K562 (cell line): Measurements from ENCODE around the gene RBPJL. TPM values are rescaled to one million over a fixed set of nuclear protein-coding genes. Genes with fewer than 3 reads are reported as not detected.
A peak's percentile ranks its signal among the peaks of the same experiment; 100 is the strongest.

Experiments used
- BDP1 ChIP-seq: IDR thresholded peaks from 3 replicates; pipeline ENCODE4 v1.6.1; 2011; ENCODE audit not compliant: insufficient read length, insufficient read depth
- DNMT1 ChIP-seq: fragments of 450-650 bp; IDR thresholded peaks from 2 replicates; pipeline ENCODE4 v1.6.1; 2016; ENCODE audit warnings: antibody characterized with exemption, mild to moderate bottlenecking
- HDAC3 ChIP-seq: fragments of 450-650 bp; IDR thresholded peaks from 2 replicates; pipeline ENCODE4 v1.6.1; 2018; ENCODE audit warnings: borderline replicate concordance, mild to moderate bottlenecking, moderate library complexity; ENCODE audit not compliant: partially characterized antibody
- HNRNPH1 ChIP-seq: fragments of 200-400 bp; formaldehyde crosslinking; optimal IDR thresholded peaks from 2 replicates; pipeline ENCODE3; 2017; ENCODE audit warnings: low read depth, mild to moderate bottlenecking, low read length, moderate library complexity
- ILK ChIP-seq: fragments of 450-650 bp; IDR thresholded peaks from 2 replicates; pipeline ENCODE4 v1.6.1; 2016; ENCODE audit warnings: missing genetic modification characterization, low read depth, mild to moderate bottlenecking, missing compliant biosample characterization, moderate library complexity, borderline replicate concordance
- MTA1 ChIP-seq: fragments of 450-650 bp; IDR thresholded peaks from 2 replicates; pipeline ENCODE4 v1.6.1; 2017; ENCODE audit warnings: borderline replicate concordance
- NEUROD1 ChIP-seq: fragments of 150-350 bp; IDR thresholded peaks from 2 replicates; pipeline ENCODE4 v1.6.1; 2014; ENCODE audit warnings: borderline replicate concordance, low read length, low read depth; ENCODE audit not compliant: partially characterized antibody
- NFIC ChIP-seq: fragments of 450-650 bp; IDR thresholded peaks from 2 replicates; pipeline ENCODE4 v1.6.1; 2017; ENCODE audit warnings: mild to moderate bottlenecking, inconsistent platforms
- PPARD ChIP-seq: fragments of 250-450 bp; sonication (Bioruptor Pico); IDR thresholded peaks from 2 replicates; pipeline ENCODE4 v1.8.0; 2022; ENCODE audit warnings: inconsistent platforms, mild to moderate bottlenecking, moderate library complexity
- SRSF7 ChIP-seq: fragments of 200-400 bp; formaldehyde crosslinking; optimal IDR thresholded peaks from 2 replicates; pipeline ENCODE3; 2017; ENCODE audit warnings: mild to moderate bottlenecking, low read depth, low read length
- SRSF9 ChIP-seq: fragments of 200-400 bp; formaldehyde crosslinking; IDR thresholded peaks from 2 replicates; pipeline ENCODE4 v1.6.1; 2017; ENCODE audit warnings: low read depth, low read length, borderline replicate concordance
- TAF7 ChIP-seq: fragments of 450-650 bp; IDR thresholded peaks from 2 replicates; pipeline ENCODE4 v1.6.1; 2016; ENCODE audit warnings: missing genetic modification characterization, missing compliant biosample characterization
- TCF3 ChIP-seq: sonication (generic); formaldehyde crosslinking; IDR thresholded peaks from 2 replicates; pipeline ENCODE4 v1.4.0; 2020; ENCODE audit warnings: mild to moderate bottlenecking, missing genetic modification reagents
- TGIF2 ChIP-seq: sonication (generic); formaldehyde crosslinking; IDR thresholded peaks from 2 replicates; pipeline ENCODE4 v1.8.1; 2022; ENCODE audit warnings: mild to moderate bottlenecking, missing genetic modification reagents, moderate library complexity
- ZNF12 ChIP-seq: sonication (generic); formaldehyde crosslinking; IDR thresholded peaks from 2 replicates; pipeline ENCODE4 v1.4.0; 2020; ENCODE audit warnings: mild to moderate bottlenecking, missing genetic modification reagents
- ZNF586 ChIP-seq: fragments of 450-650 bp; formaldehyde crosslinking; conservative IDR thresholded peaks from 2 replicates; pipeline ENCODE4 v1.4.0; 2020; ENCODE audit warnings: mild to moderate bottlenecking, moderate library complexity
- ZNF668 ChIP-seq: fragments of 250-450 bp; sonication (Bioruptor Pico); IDR thresholded peaks from 2 replicates; pipeline ENCODE4 v1.8.0; 2022; ENCODE audit warnings: mild to moderate bottlenecking, inconsistent platforms
- ZNF695 ChIP-seq: fragments of 450-650 bp; formaldehyde crosslinking; IDR thresholded peaks from 2 replicates; pipeline ENCODE4 v1.4.0; 2020; ENCODE audit warnings: mild to moderate bottlenecking, moderate library complexity
- polyA plus RNA-seq, 8 experiments: library from polyadenylated mRNA; depleted of rRNA in 4 of 8; stranded (reverse) in 5 of 8; unstranded in 3 of 8; fragments of >200 nt; fragmentation: Nextera tagmentation in 2 of 8; fragmentation: Illumina TruSeq in 1 of 8; extraction: Ambion mirVana in 2 of 8; extraction: Trizol in 1 of 8; gene quantifications; 2 replicates each; pipeline versions ENCODE4 v1.2.1 to v1.2.3, GENCODE V29; 2011 to 2014; ENCODE audit warnings: inconsistent platforms in 1 of 8, missing spikeins in 1 of 8
- total RNA-seq, 7 experiments: library from RNA; depleted of rRNA in 6 of 7; stranded (reverse); fragments of >200 nt in 6 of 7; fragmentation: Illumina TruSeq in 2 of 7; extraction: Trizol in 2 of 7; gene quantifications; 2 replicates each; pipeline versions ENCODE4 v1.2.1 to v1.2.3, GENCODE V29; 2011 to 2021; ENCODE audit warnings: low replicate concordance in 1 of 7
- TF ChIP-seq, protein P1 (sequence below), 2 experiments: fragments of 450-650 bp; IDR thresholded peaks; 2 replicates each; pipeline ENCODE4 v1.6.1; 2016; ENCODE audit warnings: mild to moderate bottlenecking in 2 of 2, borderline replicate concordance in 1 of 2, low read depth in 1 of 2, moderate library complexity in 1 of 2
- TF ChIP-seq, protein P2 (sequence below): fragments of 250-450 bp; sonication (Bioruptor Pico); IDR thresholded peaks from 2 replicates; pipeline ENCODE4 v1.8.0; 2022; ENCODE audit warnings: moderate library complexity, mild to moderate bottlenecking, inconsistent platforms

The RBPJL gene
- total and polyA plus RNA-seq, 9 of the 15 experiments (the other 6 are each of a cell fraction or from before 2014, with no cell fraction given), result not detected

DNA sequence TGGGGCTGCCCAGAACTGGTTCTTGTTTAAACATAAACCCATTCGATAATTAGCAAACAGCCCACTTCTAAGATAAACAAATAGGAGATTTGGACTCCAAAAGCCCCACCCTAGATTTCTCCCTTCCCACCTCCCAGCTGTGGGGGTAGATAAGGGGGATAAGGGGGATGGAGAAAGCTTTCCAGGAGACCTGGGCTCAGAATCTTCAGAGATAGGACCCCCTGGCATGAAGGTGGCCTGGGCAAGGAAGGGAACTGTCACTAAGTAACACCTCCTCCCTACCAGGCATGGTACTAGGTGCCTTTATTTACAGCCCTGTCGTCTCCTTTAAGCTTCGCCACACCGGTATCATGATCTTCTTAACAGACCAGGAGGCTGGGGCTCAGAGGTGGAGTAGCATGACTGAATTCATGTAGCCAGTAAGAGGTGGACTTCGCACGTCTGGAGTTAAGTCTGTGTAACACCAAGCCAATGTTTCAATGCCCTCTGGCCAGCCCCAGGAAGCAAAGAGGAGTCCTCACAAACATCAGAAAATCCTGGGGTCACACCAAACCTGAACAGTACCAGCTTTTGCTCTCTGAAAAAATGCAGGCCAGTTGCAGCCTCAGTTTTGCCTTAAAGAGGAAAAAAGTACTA is 37.0 kb downstream of the RBPJL start (continued):
- TF ChIP-seq NEUROD1 (no peak), ILK (no peak), HNRNPH1 (no peak), TGIF2 (CRISPR knock-in tag) (no peak), SRSF7 (no peak), TCF3 (CRISPR knock-in tag) (peak; percentile 56), TAF7 (tag) (no peak), BDP1 (no peak), NFIC (peak; percentile 26; the same call in 1 of the 2 replicates), ZNF586 (CRISPR knock-in tag) (no peak), PPARD (CRISPR knock-in tag) (no peak), ZNF668 (CRISPR knock-in tag) (no peak), SRSF9 (no peak), ZNF12 (CRISPR knock-in tag) (no peak), HDAC3 (no peak), ZNF695 (no peak), MTA1 (peak; percentile 32; the same call in 1 of the 2 replicates), DNMT1 (no peak)
- TF ChIP-seq, protein P1, sequence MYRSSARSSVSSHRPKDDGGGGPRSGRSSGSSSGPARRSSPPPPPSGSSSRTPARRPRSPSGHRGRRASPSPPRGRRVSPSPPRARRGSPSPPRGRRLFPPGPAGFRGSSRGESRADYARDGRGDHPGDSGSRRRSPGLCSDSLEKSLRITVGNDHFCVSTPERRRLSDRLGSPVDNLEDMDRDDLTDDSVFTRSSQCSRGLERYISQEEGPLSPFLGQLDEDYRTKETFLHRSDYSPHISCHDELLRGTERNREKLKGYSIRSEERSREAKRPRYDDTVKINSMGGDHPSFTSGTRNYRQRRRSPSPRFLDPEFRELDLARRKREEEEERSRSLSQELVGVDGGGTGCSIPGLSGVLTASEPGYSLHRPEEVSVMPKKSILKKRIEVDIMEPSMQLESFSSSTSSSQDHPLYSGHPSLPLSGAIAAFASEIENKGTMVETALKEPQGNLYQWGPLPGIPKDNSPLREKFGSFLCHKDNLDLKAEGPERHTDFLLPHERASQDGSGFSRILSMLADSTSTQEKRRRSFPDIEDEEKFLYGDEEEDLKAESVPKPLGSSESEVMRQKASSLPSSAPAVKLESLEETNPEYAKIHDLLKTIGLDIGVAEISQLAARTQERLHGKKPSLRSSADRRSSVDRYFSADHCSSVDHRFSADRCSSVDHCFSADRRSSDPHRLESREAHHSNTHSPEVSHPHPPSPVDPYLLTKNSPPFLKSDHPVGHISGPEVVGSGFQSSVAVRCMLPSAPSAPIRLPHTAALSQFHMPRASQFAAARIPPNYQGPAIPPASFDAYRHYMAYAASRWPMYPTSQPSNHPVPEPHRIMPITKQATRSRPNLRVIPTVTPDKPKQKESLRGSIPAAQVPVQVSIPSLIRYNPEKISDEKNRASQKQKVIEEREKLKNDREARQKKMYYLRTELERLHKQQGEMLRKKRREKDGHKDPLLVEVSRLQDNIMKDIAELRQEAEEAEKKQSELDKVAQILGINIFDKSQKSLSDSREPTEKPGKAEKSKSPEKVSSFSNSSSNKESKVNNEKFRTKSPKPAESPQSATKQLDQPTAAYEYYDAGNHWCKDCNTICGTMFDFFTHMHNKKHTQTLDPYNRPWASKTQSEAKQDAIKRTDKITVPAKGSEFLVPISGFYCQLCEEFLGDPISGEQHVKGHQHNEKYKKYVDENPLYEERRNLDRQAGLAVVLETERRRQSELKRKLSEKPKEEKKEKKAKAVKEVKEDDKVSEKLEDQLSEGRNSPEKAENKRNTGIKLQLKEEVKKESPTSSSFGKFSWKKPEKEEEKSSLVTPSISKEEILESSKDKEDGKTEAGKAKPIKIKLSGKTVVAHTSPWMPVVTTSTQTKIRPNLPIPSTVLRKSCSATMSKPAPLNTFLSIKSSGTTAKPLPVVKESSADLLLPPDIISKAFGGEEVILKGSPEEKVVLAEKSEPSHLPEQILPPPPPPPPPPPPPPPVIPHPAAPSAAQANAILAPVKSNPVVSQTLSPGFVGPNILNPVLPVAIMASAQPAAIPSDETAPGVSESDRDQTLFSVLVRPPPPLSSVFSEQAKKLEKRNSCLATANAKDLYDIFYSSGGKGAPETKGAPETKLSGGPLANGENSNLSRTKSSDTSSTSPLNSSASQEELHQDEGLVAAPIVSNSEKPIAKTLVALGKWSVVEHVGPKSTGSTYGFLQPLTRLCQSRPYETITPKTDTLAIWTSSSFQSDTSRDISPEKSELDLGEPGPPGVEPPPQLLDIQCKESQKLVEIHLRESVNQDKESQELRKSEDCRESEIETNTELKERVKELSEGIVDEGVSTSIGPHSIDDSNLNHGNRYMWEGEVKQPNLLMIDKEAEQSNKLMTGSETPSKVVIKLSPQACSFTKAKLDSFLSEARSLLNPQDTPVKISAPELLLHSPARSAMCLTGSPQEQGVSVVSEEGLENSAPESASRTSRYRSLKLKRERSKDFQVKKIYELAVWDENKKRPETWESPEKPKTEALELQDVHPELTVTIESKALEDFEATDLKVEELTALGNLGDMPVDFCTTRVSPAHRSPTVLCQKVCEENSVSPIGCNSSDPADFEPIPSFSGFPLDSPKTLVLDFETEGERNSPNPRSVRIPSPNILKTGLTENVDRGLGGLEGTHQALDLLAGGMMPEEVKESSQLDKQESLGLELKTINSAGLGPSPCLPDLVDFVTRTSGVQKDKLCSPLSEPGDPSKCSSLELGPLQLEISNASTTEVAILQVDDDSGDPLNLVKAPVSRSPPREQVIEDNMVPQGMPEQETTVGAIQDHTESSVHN (IDR thresholded peaks at IDR 0.05; ENCODE audit: borderline replicate concordance in 1 of 2, low read depth in 1 of 2), result no peak
- TF ChIP-seq, protein P2, sequence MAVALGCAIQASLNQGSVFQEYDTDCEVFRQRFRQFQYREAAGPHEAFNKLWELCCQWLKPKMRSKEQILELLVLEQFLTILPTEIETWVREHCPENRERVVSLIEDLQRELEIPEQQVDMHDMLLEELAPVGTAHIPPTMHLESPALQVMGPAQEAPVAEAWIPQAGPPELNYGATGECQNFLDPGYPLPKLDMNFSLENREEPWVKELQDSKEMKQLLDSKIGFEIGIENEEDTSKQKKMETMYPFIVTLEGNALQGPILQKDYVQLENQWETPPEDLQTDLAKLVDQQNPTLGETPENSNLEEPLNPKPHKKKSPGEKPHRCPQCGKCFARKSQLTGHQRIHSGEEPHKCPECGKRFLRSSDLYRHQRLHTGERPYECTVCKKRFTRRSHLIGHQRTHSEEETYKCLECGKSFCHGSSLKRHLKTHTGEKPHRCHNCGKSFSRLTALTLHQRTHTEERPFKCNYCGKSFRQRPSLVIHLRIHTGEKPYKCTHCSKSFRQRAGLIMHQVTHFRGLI (CRISPR knock-in tag), result no peak
